HEK293T (cell line): ENCODE measurements around the gene CRCP.
"Not testable (repeated sequence)": the region's sequence is repeated elsewhere in the genome, so short reads cannot be mapped to it uniquely, and the experiment has no call there.

Experiments
- FOXM1 ChIP-seq: fragments of 450-650 bp; IDR thresholded peaks from 2 replicates; pipeline ENCODE4 v1.6.1; 2017; ENCODE audit warnings: mild to moderate bottlenecking, borderline replicate concordance
- SP1 ChIP-seq: fragments of 450-650 bp; IDR thresholded peaks from 2 replicates; pipeline ENCODE4 v1.6.1; 2017
- TARDBP ChIP-seq: fragments of 450-650 bp; IDR thresholded peaks from 2 replicates; pipeline ENCODE4 v1.6.1; 2016

DNA sequence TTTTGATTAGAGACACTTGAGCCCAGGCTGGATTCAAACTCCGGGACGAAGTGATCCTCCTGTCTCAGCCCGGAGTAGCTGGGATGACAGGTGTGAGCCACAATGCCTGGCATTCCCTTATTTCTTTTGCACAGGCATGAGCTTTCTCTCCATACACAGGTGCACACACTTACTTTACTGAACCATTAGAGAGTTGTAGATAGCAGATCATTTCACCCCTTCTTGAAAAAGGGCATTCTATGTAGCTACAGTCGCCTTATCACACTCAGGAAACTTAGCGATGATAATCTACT, 9.9 kb downstream of the CRCP start:
- not testable (repeated sequence) for TF ChIP-seq SP1, TARDBP, FOXM1
